Neural cell (in vitro differentiated cells): ENCODE results near the gene SUFU. TPM values are rescaled to one million over a fixed set of nuclear protein-coding genes. Genes with fewer than 3 reads are reported as not detected.

ENCODE experiments used
- H2AFZ ChIP-seq: fragments of 200-600, 300-800 bp; sonication (generic), shearing (Covaris generic); 2 replicates; pipeline ENCODE4 v1.6.0; 2014; ENCODE audit warnings: low read depth, mild to moderate bottlenecking, antibody characterized with exemption, low read length, moderate library complexity
- H3F3A ChIP-seq: fragments of 200-600 bp; shearing (Covaris generic); 2 replicates; pipeline ENCODE4 v1.6.1; 2016; ENCODE audit warnings: mild to moderate bottlenecking, moderate library complexity, mixed read lengths, antibody characterized with exemption, low read length; ENCODE audit not compliant: insufficient read depth, poor library complexity, severe bottlenecking
- H3K27ac ChIP-seq: fragments of 200-600, 300-800 bp; sonication (generic), shearing (Covaris generic); 2 replicates; pipeline ENCODE4 v1.5.1; 2014; ENCODE audit warnings: mild to moderate bottlenecking, low read length, moderate library complexity
- H3K27me3 ChIP-seq: fragments of 300-800, 200-600 bp; sonication (generic), shearing (Covaris generic); 2 replicates; pipeline ENCODE4 v1.6.0; 2014; ENCODE audit warnings: mild to moderate bottlenecking, low read depth, low read length, moderate library complexity; ENCODE audit not compliant: insufficient read depth
- H3K36me3 ChIP-seq: fragments of 300-800, 200-600 bp; sonication (generic), shearing (Covaris generic); 2 replicates; pipeline ENCODE4 v1.5.1; 2014; ENCODE audit warnings: mild to moderate bottlenecking, antibody characterized with exemption, low read length, moderate library complexity; ENCODE audit not compliant: insufficient read depth
- H3K4me2 ChIP-seq: fragments of 300-800, 200-600 bp; sonication (generic), shearing (Covaris generic); 2 replicates; pipeline ENCODE4 v1.6.0; 2014; ENCODE audit warnings: mild to moderate bottlenecking, low read length
- H3K4me3 ChIP-seq: fragments of 300-800, 200-600 bp; sonication (generic), shearing (Covaris generic); 2 replicates; pipeline ENCODE4 v1.5.1; 2014; ENCODE audit warnings: mild to moderate bottlenecking, low read length, moderate library complexity
- H3K79me2 ChIP-seq: fragments of 200-600 bp; shearing (Covaris generic); replicated peaks from 2 replicates; pipeline ENCODE4 v1.6.0; 2014; ENCODE audit warnings: mild to moderate bottlenecking, low read length, moderate library complexity; ENCODE audit not compliant: insufficient read depth
- H3K9ac ChIP-seq: fragments of 300-800, 200-600 bp; sonication (generic), shearing (Covaris generic); 2 replicates; pipeline ENCODE4 v1.6.1; 2016; ENCODE audit warnings: mild to moderate bottlenecking, low read length, mixed read lengths
- H3K9me2 ChIP-seq: fragments of 200-600 bp; shearing (Covaris generic); 2 replicates; pipeline ENCODE4 v1.6.1; 2016; ENCODE audit warnings: mild to moderate bottlenecking, low read length, mixed read lengths; ENCODE audit not compliant: insufficient read depth
- H3K9me3 ChIP-seq: fragments of 200-600, 300-800 bp; sonication (generic), shearing (Covaris generic); 2 replicates; pipeline ENCODE4 v1.6.1; 2016; ENCODE audit warnings: mild to moderate bottlenecking, mixed run types, low read length, moderate library complexity, mixed read lengths
- H4K20me1 ChIP-seq: fragments of 200-600 bp; shearing (Covaris generic); 2 replicates; pipeline ENCODE4 v1.6.1; 2016; ENCODE audit warnings: mild to moderate bottlenecking, mixed run types; ENCODE audit not compliant: insufficient read depth
- EP300 ChIP-seq: fragments of 450-650 bp; conservative IDR thresholded peaks from 2 replicates; pipeline ENCODE4 v1.6.1; 2014; ENCODE audit warnings: antibody characterized with exemption, mild to moderate bottlenecking, moderate library complexity; ENCODE audit not compliant: poor library complexity, severe bottlenecking
- EZH2 ChIP-seq: fragments of 200-600, 300-800 bp; shearing (Covaris generic), sonication (generic); IDR thresholded peaks from 2 replicates; pipeline ENCODE4 v1.6.1; 2014; ENCODE audit warnings: antibody characterized with exemption, low read length, borderline replicate concordance, mild to moderate bottlenecking; ENCODE audit not compliant: insufficient read depth, poor library complexity, severe bottlenecking
- MXI1 ChIP-seq: fragments of 450-650 bp; conservative IDR thresholded peaks from 2 replicates; pipeline ENCODE4 v1.6.1; 2014; ENCODE audit warnings: antibody characterized with exemption, mild to moderate bottlenecking; ENCODE audit not compliant: poor library complexity, severe bottlenecking
- POLR2AphosphoS5 ChIP-seq: IDR thresholded peaks from 2 replicates; pipeline ENCODE4 v1.6.1; 2012
- RAD21 ChIP-seq: fragments of 450-650 bp; conservative IDR thresholded peaks from 2 replicates; pipeline ENCODE4 v1.6.1; 2014; ENCODE audit warnings: antibody characterized with exemption, mild to moderate bottlenecking, moderate library complexity
- REST ChIP-seq: IDR thresholded peaks from 2 replicates; pipeline ENCODE4 v1.6.1; 2012; ENCODE audit warnings: borderline replicate concordance
- SMC3 ChIP-seq: fragments of 450-650 bp; conservative IDR thresholded peaks from 2 replicates; pipeline ENCODE4 v1.6.1; 2014; ENCODE audit warnings: antibody characterized with exemption, mild to moderate bottlenecking, moderate library complexity; ENCODE audit not compliant: poor library complexity
- TAF1 ChIP-seq: IDR thresholded peaks from 2 replicates; pipeline ENCODE4 v1.6.1; 2012; ENCODE audit warnings: low read depth
- polyA plus RNA-seq: library from polyadenylated mRNA; depleted of rRNA; stranded (reverse); fragments of >200 nt; gene quantifications from 2 replicates; pipeline ENCODE4 v1.2.3, GENCODE V29; 2014
- TF ChIP-seq, protein P1 (sequence below): fragments of 450-650 bp; IDR thresholded peaks from 2 replicates; pipeline ENCODE4 v1.5.1; 2014; ENCODE audit warnings: antibody characterized with exemption, mild to moderate bottlenecking, moderate library complexity; ENCODE audit not compliant: poor library complexity, severe bottlenecking

Gene SUFU
- polyA plus RNA-seq, 1 donor from 2014 or later = 4.8 TPM

- no peak overlapping the region for H3K4me2 ChIP-seq
- no peak overlapping the region for H3K9ac ChIP-seq
Observed at GRCh38 chr10:102619281-102619981, 115.7 kb downstream of the SUFU start.

DNA sequence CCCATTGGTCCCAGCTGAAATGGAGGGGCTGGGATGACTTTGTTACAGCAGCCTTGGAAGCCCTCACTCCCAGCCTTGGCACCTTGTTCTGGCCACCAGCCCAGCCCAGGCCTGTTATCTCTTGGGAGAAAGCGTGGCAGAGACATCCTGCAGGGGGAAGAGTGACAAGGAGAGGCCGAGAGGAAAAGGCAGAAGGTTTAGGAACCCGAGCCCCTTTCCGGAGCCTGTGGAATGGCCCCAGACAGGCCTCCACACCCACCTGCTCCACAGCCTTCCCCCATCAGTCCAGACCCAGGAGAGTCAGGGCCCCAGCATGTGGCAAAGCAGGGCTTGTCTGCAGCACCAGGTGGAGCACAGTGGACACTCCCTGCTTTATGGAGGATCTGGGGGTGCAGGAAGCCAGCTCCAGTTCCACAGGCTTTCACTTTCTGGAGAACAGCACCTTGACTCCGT lies 116.4 kb downstream of the SUFU start:
- Histone ChIP-seq H3K36me3 (no peaks in the 10 kb centered on the region), H2AFZ (no peak overlapping the region), H4K20me1 (no peaks in the 10 kb centered on the region), H3K9me3 (no peaks in the 10 kb centered on the region), H3K4me3 (no peak overlapping the region), H3K27ac (no peak overlapping the region), H3K79me2 (no peaks in the 10 kb centered on the region), H3K4me2 (no peak overlapping the region), H3K9me2 (no peaks in the 10 kb centered on the region), H3K9ac (no peak overlapping the region), H3F3A (no peaks in the 10 kb centered on the region), H3K27me3 (no peaks in the 10 kb centered on the region)
- TF ChIP-seq REST (no peak), EP300 (no peak), EZH2 (no peak), MXI1 (no peak), POLR2AphosphoS5 (no peak)
- TF ChIP-seq, protein P1, sequence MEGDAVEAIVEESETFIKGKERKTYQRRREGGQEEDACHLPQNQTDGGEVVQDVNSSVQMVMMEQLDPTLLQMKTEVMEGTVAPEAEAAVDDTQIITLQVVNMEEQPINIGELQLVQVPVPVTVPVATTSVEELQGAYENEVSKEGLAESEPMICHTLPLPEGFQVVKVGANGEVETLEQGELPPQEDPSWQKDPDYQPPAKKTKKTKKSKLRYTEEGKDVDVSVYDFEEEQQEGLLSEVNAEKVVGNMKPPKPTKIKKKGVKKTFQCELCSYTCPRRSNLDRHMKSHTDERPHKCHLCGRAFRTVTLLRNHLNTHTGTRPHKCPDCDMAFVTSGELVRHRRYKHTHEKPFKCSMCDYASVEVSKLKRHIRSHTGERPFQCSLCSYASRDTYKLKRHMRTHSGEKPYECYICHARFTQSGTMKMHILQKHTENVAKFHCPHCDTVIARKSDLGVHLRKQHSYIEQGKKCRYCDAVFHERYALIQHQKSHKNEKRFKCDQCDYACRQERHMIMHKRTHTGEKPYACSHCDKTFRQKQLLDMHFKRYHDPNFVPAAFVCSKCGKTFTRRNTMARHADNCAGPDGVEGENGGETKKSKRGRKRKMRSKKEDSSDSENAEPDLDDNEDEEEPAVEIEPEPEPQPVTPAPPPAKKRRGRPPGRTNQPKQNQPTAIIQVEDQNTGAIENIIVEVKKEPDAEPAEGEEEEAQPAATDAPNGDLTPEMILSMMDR = no peak

More at GRCh38 chr10:102619281-102619981, 115.7 kb downstream of the SUFU start:
- Histone ChIP-seq H3K27ac (no peak overlapping the region), H3K36me3 (no peaks in the 10 kb centered on the region), H3K9me3 (no peaks in the 10 kb centered on the region), H2AFZ (no peak overlapping the region), H3F3A (no peaks in the 10 kb centered on the region), H3K9me2 (no peaks in the 10 kb centered on the region), H3K27me3 (no peaks in the 10 kb centered on the region), H3K79me2 (no peaks in the 10 kb centered on the region), H3K4me3 (no peak overlapping the region), H4K20me1 (no peaks in the 10 kb centered on the region)
- no peak for TF ChIP-seq MXI1
- TF ChIP-seq EP300 = no peak
- TF ChIP-seq SMC3 = no peak
- no peak for TF ChIP-seq RAD21
- TF ChIP-seq, protein P1 = no peak
- TF ChIP-seq EZH2 = no peak
- no peak for TF ChIP-seq POLR2AphosphoS5
- no peak for TF ChIP-seq REST
- TF ChIP-seq TAF1 = no peak
